HG03442 (cell line): Measurements from ENCODE around the gene SAP30BP.

Experiments used
- ATAC-seq: cut with Tn5 transposase; IDR thresholded peaks from one replicate; pipeline ENCODE4 v1.9.1; 2021; ENCODE audit warnings: mild to moderate bottlenecking, moderate library complexity; ENCODE audit not compliant: unreplicated experiment

SAP30BP gene

DNA sequence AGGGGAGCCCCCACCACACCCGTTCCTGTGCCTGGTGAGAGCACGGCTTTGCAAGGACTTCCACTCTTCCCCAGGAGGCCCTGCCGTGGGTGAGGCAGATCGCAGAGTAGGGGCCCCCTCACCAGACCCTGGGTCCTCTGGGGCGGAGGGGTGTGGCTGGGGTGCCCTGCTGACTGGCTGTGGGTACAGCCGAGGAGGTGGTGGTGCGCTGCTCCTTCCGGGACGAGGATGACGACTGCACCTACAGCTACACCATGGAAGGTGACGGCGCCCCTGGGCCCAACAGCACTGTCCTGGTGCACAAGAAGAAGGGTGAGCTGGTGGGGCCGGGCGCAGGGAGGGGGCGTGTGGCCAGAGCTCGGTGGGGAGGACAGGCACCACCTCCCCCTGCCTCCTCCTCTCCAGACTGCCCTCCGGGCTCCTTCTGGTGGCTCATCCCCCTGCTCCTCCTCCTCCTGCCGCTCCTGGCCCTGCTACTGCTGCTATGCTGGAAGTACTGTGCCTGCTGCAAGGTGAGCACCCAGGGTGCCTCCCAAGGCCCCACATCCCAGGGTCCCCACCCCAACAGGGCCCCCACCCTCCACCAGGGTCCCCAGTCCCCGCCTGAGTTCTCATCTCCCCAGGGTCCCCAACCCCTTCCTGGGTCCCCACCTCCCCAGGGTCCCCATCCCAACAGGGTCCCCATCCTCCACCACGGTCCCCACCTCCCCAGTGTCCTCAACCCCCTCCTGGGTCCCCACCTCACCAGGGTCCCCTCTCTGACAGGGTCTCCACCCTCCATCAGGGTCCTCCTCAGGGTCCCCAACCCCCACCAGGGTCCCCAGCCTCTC lies 70.2 kb downstream of the SAP30BP start:
- ATAC-seq, result no peak

DNA sequence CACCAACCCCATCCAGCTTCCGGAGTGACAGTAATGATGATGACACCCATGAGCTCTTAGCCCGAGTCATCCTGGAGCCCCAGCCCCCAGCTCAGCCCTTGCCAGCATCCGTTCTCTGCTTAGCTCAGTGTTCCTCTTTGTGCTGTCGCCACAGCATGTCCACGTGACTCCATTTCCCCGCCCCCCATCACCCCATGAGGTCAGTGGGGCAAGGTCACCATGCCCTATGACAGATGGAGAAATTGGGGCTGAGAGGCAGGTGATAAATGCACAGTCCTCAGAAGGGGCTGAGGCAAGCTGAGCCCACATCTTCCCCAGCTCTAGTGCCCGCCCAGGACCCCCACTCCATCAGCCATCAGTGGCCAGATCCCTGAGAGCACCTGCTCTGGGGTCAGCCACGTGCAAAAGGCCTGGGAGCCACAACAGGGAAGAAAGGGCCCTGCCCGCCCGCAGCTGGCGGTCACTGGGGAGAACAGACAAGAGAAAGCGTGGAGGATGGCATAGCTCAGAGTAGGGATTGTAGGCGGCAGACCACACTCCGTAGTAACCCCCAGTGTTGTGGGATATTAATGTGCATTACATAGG lies 71.2 kb downstream of the SAP30BP start:
- no peak for ATAC-seq

DNA sequence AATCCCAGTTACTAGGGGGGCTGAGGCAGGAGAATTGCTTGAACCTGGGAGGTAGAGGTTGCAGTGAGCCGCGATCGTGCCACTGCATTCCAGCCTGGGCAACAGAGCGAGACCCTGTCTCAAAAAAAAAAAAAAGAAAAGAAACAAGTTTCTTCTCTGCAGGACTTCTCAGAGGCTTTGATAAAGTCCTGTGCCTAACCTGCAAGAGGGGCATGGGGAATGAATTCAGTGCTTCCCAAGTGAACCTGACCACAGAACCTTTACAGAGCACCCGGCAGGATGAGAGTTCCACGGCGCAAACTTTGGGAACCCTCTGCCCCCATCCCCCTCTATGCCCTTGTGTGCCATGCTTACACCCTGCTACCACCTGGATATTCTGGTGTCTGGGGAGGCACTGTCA lies 72.0 kb downstream of the SAP30BP start:
- no peak for ATAC-seq

DNA sequence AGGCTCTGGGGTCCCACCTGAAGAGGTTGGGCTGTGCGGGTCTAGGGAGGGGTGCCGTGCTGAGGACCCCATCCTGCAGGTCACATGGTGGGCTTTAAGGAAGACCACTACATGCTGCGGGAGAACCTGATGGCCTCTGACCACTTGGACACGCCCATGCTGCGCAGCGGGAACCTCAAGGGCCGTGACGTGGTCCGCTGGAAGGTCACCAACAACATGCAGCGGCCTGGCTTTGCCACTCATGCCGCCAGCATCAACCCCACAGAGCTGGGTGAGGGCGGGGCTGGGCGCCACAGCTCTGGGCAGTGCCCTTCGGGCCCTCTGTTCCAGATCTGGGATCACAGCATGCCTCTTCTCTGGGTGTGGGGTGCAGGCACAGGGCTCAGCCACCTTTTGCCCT lies 72.7 kb downstream of the SAP30BP start:
- no peak for ATAC-seq

DNA sequence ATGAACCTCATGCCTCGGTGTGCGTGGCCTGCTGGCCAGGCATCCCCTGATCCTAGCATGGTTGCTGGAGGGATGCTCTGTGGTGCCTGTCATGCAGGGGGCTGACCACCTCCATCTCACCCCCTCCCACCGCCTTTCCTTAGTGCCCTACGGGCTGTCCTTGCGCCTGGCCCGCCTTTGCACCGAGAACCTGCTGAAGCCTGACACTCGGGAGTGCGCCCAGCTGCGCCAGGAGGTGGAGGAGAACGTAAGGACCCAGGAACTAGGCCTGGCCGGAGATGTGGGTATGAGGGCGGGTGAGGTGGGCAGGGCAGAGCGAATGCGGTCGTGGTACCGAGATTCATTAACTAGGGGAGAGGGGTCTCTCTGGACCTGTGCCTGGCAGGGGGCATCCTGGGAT lies 73.1 kb downstream of the SAP30BP start:
- no peak for ATAC-seq

DNA sequence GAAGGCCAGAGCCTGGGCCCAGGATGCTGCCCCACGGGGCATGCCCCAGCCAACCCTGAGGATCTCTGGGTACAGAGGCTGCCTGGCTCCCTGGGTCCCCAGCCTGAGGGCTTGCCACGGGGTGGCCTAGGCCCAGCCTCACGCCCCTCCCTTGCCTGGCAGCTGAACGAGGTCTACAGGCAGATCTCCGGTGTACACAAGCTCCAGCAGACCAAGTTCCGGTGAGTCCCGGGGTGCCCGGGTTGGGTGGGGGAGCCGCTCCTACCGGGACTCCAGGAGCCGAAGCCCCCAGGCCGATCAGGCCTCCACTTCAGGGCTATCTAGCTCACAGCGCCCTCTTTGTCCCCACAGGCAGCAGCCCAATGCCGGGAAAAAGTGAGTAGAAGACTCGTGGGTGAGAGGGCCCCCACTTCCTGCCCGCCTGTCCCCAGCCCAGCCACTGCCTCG lies 73.5 kb downstream of the SAP30BP start:
- no peak for ATAC-seq

DNA sequence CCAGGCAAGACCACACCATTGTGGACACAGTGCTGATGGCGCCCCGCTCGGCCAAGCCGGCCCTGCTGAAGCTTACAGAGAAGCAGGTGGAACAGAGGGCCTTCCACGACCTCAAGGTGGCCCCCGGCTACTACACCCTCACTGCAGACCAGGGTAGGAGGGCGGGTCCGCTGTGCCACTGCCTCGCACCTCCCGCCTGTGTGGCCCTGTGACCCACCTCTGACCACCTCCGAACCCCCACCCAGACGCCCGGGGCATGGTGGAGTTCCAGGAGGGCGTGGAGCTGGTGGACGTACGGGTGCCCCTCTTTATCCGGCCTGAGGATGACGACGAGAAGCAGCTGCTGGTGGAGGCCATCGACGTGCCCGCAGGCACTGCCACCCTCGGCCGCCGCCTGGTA lies 75.2 kb downstream of the SAP30BP start:
- no peak for ATAC-seq

DNA sequence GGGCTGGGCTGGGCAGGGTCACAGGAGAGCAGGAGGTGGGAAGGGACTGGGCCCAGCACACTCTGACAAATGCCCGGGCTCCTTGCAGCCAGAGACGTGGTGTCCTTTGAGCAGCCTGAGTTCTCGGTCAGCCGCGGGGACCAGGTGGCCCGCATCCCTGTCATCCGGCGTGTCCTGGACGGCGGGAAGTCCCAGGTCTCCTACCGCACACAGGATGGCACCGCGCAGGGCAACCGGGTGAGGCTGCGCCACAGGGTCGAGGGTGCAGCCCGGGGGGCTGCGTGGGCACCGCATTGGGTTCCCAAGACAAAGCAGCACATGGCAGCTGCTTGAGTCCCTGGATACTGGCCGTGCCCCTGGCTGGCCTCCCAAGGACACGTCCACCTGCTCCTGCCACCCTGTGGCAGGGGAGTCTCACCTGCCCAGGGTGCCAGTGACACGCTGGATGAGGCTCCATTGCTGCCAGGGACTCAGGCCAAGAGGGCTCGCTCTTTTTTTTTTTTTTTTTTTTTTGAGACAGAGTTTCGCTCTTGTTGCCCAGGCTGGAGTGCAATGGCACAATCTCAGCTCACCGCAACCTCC lies 76.6 kb downstream of the SAP30BP start:
- ATAC-seq, result no peak

DNA sequence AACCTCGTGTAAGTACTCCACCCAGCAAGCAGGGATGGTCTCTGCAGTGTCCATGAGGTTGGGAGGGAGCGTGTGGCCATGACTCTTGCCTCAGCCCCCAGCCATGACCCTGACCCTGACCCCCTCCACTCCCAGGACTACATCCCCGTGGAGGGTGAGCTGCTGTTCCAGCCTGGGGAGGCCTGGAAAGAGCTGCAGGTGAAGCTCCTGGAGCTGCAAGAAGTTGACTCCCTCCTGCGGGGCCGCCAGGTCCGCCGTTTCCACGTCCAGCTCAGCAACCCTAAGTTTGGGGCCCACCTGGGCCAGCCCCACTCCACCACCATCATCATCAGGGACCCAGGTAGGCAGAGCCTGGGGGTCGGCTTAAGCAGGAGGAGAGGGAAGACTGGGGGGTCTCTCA lies 81.6 kb downstream of the SAP30BP start:
- ATAC-seq, result no peak

DNA sequence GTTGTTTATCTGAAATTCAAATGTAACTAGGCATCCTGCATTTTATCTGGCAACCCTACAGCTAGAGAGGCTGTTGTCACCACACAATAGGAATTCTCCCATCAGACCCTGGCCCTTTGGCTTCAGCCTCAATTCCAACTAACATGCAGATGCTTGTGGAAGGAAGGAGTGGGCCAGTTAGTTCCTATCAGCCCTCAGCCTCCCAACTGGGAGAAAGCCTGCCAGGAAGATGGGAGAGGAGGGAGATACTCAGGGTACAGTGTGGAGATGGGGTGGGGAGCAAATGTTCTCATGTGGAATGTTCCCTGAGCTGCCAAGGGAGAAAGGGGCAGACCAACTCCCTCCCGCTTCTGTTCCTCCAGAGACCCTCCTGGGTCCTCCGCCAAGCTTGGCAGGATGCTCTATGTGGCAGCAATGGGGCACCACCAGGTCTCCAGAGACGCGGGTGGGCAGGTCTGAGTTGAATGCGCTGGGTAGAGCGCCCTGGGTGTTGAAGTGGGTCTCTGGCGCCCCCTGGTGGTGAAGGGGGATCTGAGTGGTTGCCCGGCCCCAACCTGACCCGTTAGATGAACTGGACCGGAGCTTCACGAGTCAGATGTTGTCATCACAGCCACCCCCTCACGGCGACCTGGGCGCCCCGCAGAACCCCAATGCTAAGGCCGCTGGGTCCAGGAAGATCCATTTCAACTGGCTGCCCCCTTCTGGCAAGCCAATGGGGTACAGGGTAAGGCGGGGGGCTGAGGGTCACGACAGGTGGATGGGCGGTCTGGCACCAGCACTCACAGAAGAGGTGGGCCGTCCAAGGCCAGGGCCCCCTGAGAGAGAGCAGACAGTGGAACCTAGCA lies 82.6 kb downstream of the SAP30BP start:
- ATAC-seq, result no peak

DNA sequence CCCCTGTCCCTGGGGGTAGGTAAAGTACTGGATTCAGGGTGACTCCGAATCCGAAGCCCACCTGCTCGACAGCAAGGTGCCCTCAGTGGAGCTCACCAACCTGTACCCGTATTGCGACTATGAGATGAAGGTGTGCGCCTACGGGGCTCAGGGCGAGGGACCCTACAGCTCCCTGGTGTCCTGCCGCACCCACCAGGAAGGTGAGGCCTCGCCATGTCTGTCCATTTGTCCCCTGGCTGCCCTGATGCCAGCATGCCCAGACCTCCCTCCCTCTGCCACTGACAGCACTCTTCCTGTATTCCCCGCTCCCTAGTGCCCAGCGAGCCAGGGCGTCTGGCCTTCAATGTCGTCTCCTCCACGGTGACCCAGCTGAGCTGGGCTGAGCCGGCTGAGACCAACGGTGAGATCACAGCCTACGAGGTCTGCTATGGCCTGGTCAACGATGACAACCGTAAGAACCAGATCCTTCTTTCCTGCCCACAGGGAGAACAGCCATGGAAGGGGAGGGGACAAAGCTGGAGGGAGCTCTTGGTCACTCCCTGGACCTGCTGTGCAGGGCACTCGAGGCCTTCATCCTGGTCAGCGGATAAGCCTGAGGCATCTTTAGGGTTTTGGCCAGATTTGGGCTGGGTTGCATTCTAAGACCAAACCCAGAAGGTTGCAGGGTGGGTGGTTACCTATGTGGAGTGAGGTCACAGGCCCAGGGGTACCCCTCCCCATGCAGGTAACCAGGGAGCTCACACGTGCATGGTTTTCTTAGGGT lies 83.7 kb downstream of the SAP30BP start:
- no peak for ATAC-seq

DNA sequence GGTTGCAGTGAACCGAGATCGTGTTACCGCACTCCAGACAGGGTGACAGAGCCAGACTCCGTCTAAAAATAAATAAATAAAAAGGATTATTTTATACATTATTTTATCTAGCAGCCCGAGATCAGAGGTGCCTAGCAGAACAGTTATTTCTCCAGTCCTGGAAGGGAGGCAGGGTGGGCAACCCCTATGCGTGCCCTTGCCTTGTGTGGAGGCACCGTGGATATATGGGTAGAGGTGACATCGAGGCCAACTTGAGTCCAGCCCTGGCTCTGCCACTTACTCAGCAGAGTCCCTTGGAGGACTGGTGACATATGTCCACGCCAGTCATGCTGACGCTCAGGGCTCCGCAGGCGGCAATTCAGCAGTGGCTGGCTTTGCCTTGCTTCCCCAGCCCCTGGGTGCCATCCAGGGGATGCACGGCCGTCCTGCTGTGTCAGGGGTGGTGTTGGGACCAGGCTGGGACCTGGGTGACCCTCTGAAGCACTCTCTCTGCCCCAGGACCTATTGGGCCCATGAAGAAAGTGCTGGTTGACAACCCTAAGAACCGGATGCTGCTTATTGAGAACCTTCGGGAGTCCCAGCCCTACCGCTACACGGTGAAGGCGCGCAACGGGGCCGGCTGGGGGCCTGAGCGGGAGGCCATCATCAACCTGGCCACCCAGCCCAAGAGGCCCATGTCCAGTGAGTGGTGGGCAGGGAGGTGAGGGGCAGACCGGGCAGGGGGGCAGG lies 84.7 kb downstream of the SAP30BP start:
- no peak for ATAC-seq

DNA sequence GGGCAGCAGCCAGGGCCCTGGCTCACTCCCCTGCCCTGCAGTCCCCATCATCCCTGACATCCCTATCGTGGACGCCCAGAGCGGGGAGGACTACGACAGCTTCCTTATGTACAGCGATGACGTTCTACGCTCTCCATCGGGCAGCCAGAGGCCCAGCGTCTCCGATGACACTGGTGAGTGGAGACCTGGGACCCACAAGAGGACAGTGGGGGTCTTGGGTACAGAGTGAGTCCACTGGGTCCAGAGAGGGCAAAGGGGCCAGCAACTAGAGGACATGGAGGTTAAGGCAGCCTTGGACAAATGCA lies 85.2 kb downstream of the SAP30BP start:
- no peak for ATAC-seq

DNA sequence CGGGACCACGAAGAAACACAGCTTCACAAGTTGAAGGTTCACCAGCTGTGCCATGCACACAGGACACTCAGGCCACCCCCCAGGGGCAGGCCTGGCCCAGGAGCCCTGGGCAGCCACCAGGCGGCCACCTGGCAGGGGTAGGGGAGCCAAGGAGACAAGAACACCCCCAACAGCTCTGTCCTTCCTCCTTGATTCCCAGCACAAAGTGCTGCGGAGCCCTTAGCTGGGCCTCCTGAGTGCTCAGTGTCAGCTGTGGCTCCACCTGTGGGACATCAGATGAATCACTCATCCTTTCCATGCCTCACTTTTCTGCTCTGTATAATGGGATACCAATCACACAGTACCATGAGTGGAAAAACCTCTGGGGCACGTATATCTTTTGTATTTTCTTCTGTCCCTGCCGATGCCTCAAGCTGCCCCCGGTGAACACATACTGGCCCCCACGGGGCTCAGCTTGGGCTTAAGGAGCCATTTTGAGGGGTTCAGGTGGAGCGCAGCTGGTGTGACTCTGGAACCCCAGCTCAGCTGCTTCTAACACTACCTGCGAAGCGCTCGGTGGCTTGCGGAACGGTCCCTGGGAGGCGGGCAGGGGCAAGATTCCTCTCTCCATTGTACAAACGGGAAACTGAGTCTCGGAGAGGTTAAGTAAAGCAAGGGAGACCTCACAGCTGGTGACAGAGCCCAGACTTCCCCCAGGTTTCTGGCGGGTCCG lies 85.8 kb downstream of the SAP30BP start:
- no peak for ATAC-seq

DNA sequence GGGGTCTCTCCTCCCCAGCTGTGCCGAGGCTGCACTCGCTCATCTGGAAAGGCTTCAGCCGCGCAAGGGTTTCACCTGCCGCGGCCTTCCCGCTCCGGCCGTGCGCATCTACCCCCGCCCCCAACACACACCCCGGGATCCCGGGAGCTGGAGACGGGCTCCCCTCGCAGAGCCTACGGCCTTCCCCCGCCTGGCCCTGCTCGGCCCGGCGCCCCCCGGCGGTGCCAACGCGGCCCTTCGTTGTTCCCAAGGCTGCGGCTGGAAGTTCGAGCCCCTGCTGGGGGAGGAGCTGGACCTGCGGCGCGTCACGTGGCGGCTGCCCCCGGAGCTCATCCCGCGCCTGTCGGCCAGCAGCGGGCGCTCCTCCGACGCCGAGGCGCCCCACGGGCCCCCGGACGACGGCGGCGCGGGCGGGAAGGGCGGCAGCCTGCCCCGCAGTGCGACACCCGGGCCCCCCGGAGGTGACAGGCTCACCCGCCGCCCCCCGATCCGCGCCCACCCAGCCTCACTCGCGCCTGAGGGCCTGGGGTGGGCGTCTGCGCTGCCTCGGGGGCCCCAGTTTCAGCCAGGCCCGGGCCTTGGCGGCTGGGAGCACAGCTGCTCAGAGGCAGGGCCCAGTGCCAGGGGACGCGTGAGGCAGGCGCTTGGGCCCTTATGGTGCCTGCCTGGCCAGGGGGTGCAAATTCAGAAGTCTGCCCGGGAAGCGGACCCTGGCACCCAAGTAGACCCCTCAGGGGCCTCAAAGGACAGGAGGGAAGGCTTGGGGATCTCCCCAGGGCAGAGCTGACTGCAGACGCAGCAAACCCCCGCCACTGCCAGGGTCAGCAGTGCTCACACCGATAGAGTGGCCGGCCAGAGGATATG lies 86.6 kb downstream of the SAP30BP start:
- ATAC-seq, result no peak

DNA sequence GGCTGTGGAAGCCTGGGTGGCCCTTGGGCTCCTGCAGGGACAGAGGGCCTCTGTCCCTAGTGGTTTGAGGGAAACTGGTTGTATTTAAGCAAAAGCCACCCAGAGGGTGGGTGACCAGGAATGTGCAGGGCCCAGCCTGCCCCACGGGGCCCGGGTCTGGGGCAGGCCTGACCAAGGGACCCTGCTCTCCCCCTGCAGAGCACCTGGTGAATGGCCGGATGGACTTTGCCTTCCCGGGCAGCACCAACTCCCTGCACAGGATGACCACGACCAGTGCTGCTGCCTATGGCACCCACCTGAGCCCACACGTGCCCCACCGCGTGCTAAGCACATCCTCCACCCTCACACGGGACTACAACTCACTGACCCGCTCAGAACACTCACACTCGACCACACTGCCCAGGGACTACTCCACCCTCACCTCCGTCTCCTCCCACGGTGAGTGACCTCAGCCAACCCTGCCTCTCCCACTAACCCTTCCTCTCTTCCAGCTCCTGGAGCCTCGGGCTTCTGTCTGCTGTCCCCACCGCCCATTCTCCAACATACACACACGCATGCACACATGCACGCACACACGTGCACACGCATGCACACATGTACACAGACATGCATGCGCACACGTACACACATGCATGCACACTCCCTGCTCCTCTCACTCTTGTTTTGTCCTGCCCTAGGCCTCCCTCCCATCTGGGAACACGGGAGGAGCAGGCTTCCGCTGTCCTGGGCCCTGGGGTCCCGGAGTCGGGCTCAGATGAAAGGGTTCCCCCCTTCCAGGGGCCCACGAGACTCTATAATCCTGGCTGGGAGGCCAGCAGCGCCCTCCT lies 87.5 kb downstream of the SAP30BP start:
- ATAC-seq, result no peak

DNA sequence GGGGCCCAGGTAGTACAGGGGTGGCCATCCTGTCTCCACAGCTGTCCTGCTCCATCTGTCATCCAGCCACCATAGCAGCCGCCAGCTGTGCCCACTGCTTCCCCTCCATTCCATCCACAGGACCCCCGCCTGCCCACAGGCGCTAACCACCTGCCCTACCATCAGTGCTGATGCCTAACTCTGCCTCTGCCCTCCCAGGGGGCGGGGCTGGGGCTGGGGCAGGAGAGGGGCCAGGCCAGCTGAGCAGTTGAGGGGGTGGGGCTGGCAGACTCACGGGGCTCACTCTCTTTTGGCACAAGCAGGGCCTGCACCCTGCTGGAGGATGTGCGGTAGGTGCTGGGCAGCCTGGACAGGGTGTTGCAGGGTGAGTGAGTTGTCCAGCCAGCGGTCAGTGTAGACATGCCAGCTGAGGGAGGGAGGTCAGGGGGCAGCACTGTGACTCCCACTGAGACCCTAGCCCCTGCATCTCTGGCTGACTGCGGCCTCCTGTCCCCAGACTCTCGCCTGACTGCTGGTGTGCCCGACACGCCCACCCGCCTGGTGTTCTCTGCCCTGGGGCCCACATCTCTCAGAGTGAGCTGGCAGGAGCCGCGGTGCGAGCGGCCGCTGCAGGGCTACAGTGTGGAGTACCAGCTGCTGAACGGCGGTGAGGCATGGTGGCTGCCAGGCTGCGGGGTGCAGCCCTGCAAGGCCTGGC lies 88.2 kb downstream of the SAP30BP start:
- no peak for ATAC-seq
